Measurements from ENCODE around the gene PHB1. TPM values are rescaled to one million over a fixed set of nuclear protein-coding genes. Genes with fewer than 3 reads are reported as not detected.
A peak's percentile ranks its signal among the peaks of the same experiment; 100 is the strongest.

PHB1 gene
- 168 and 169 TPM in 2 replicates for total RNA-seq
- long read RNA-seq, transcript PHB-201 (7 exons, 1,832 nt) = major isoform, 426 of 470 reads
- long read RNA-seq, transcript PHB-214 (8 exons, 1,952 nt) = minor isoform, 5 of 470 reads
- long read RNA-seq, transcript PHB-215 (7 exons, 1,908 nt) = minor isoform, 10 of 470 reads
- long read RNA-seq, partial matches to known transcripts = 12 of 470 reads
- long read RNA-seq, other reads (novel, unspliced or antisense) = 14 of 470 reads

DNA sequence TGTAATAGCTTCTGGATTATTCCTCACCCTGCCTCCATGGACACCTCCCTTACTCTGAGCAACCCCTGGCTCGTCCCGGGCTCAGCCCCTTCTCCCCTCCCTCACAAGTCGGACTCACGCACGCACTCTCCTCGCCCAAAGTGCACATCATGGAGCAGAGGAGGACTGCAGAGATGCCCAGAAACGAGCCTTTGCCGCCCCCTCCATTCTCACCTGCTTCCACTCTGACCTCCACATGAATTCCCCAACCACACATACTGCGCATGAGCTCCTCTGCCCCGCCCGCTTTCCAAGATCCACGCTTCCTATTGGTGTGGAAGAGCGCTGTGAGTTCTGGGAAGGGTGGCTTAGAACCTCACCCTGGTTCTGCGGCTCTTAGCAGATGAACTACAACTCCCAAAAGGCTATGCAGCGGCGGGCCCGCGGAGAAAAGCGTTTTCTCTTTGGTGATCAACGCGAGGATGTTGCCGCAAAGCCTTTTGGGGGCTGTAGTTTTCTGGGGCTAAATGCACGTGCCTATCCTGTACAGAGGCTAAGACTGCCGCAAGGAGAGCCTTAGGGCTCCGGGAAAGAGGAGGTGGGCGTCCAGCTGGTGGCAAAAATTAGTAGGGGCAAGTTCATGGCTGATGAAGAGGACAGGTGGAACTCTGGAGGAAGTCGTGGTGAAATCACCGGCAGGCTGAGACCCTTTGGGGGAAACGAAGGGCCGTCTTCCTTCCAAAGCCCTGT, at the start of gene PHB1:
TSS of gene PHB1 (minus strand) at position 261 of the 729 bp plus-strand sequence. CDS start 1,618 bp downstream, outside the sequence.
- H3K4me3 Mint-ChIP-seq (ENCODE audit: low read depth) = peak within 1 kb of the TSS; percentile 99
- TF ChIP-seq, protein P1, sequence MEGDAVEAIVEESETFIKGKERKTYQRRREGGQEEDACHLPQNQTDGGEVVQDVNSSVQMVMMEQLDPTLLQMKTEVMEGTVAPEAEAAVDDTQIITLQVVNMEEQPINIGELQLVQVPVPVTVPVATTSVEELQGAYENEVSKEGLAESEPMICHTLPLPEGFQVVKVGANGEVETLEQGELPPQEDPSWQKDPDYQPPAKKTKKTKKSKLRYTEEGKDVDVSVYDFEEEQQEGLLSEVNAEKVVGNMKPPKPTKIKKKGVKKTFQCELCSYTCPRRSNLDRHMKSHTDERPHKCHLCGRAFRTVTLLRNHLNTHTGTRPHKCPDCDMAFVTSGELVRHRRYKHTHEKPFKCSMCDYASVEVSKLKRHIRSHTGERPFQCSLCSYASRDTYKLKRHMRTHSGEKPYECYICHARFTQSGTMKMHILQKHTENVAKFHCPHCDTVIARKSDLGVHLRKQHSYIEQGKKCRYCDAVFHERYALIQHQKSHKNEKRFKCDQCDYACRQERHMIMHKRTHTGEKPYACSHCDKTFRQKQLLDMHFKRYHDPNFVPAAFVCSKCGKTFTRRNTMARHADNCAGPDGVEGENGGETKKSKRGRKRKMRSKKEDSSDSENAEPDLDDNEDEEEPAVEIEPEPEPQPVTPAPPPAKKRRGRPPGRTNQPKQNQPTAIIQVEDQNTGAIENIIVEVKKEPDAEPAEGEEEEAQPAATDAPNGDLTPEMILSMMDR (IDR thresholded peaks at IDR 0.05; ENCODE audit: unreplicated experiment) = no peak
- peak; percentile 88 for DNase-seq (ENCODE audit: low spot score, unreplicated experiment)
- H3K27me3 Mint-ChIP-seq = no peaks in the 10 kb centered on the region
- peaks cover 4% of the 10 kb centered on the region for H3K36me3 Mint-ChIP-seq (ENCODE audit: insufficient read depth)
- peak within 1 kb of the TSS; percentile 94 for H3K27ac Mint-ChIP-seq
- peaks cover 6% of the 10 kb centered on the region for H3K9me3 Mint-ChIP-seq (ENCODE audit: low read depth)
- H3K4me1 Mint-ChIP-seq (ENCODE audit: low read depth) = peaks cover 10% of the 10 kb centered on the region

DNA sequence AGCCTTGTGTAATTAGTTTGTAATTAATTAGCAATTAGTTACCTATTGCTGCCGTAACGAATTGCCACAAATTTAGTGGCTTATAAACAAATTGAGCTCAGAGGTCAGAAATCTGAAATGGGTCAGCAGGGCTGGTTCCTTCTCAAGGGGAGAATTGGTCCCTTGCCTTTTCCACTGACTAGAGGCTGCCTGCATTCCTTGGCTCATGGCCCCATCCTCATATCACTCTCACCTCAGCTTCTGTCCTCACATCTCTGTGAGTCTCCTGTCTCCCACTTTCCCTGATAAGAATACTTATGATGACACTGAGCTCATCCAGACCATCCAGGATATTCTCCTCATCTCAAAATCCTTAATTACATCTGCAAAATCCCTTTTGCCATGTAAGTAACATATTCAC, 49.4 kb upstream of the PHB1 start:
- Mint-ChIP-seq H3K36me3 (ENCODE audit: insufficient read depth) (no peaks in the 10 kb centered on the region), H3K9me3 (ENCODE audit: low read depth) (peaks cover 5% of the 10 kb centered on the region), H3K27me3 (peaks cover 75% of the 10 kb centered on the region), H3K4me3 (ENCODE audit: low read depth) (no peak overlapping the region), H3K4me1 (ENCODE audit: low read depth) (no peaks in the 10 kb centered on the region), H3K27ac (no peak overlapping the region)
- TF ChIP-seq, protein P1 (IDR thresholded peaks at IDR 0.05; ENCODE audit: unreplicated experiment) = no peak
- no peak for DNase-seq (ENCODE audit: low spot score, unreplicated experiment)

DNA sequence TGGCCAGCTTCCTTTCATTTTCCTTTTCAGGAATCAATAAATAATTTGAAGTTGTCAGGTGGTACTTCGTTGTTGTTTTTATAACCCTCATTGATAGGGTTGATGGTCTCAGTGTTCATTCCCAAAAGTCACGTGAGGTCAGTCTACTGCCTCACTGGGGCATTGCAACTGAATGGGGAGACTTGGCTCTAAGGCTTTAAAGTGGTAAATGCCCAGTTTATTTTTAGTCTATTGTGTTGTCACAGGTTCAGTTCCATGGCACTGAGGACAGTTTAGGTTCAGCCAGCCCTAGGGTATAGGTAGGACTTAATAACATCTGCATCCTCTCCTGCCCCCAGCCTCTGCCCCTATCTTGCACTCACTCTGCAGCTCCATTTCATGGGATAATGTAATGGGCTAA, 46.9 kb upstream of the PHB1 start:
- H3K4me3 Mint-ChIP-seq (ENCODE audit: low read depth) = no peak overlapping the region
- H3K27me3 Mint-ChIP-seq = peaks cover 75% of the 10 kb centered on the region
- no peaks in the 10 kb centered on the region for H3K36me3 Mint-ChIP-seq (ENCODE audit: insufficient read depth)
- H3K27ac Mint-ChIP-seq = no peak overlapping the region
- TF ChIP-seq, protein P1 (IDR thresholded peaks at IDR 0.05; ENCODE audit: unreplicated experiment) = no peak
- peaks cover 5% of the 10 kb centered on the region for H3K9me3 Mint-ChIP-seq (ENCODE audit: low read depth)
- DNase-seq (ENCODE audit: low spot score, unreplicated experiment) = no peak
- H3K4me1 Mint-ChIP-seq (ENCODE audit: low read depth) = no peaks in the 10 kb centered on the region

DNA sequence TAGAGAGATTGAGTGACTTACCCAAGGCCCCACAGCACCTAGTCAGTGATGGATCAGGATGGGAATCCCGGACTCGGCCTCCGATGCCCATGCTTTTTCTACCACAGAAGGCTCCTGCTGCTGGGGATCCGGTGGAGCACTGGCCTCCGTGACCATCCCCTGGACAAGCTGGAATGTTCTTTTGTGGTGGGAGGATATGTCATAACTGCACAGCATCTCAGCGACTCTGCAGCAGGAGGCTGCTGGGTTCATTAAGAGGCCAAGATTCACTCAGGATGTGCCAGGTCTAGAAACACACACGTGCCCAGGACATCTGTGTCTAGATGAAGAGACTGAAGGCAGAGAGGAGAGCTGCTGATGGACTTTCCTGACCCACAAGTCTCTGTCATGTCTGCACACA, 45.7 kb upstream of the PHB1 start:
- Mint-ChIP-seq H3K27me3 (peaks cover 75% of the 10 kb centered on the region), H3K36me3 (ENCODE audit: insufficient read depth) (no peaks in the 10 kb centered on the region), H3K27ac (no peak overlapping the region), H3K9me3 (ENCODE audit: low read depth) (peaks cover 5% of the 10 kb centered on the region), H3K4me1 (ENCODE audit: low read depth) (no peaks in the 10 kb centered on the region), H3K4me3 (ENCODE audit: low read depth) (no peak overlapping the region)
- TF ChIP-seq, protein P1 (IDR thresholded peaks at IDR 0.05; ENCODE audit: unreplicated experiment) = no peak
- DNase-seq (ENCODE audit: low spot score, unreplicated experiment) = no peak

DNA sequence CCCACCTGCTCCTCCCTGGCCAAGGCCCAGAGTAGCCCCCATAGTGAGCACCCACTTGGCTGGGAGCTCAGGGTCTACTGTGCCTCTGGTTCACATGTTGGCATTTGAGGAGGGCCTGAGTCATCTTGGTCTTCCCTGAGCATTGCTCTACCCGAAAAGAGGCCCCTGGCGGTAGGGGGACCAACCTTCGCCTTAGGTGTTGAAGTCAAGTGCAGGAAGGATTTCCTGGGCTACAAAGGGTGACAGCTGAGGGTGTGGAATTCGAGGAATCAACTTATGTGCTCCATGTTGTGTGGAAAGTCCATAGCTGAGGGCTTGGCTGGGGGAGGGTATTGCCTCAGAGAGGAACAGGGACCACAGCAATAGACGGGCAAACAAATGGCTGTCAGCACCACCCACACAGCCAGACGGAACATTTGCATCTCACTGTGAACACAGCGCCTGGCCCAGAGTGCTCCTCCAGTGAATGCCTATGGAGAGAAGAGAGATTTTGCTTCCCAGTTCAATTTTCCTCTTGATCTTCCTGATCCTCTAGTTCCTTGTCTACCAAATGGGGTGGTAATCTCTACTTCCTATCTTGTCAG, 44.8 kb upstream of the PHB1 start:
- H3K36me3 Mint-ChIP-seq (ENCODE audit: insufficient read depth) = no peaks in the 10 kb centered on the region
- no peak for DNase-seq (ENCODE audit: low spot score, unreplicated experiment)
- H3K4me3 Mint-ChIP-seq (ENCODE audit: low read depth) = no peak overlapping the region
- H3K9me3 Mint-ChIP-seq (ENCODE audit: low read depth) = peaks cover 5% of the 10 kb centered on the region
- no peaks in the 10 kb centered on the region for H3K4me1 Mint-ChIP-seq (ENCODE audit: low read depth)
- peaks cover 72% of the 10 kb centered on the region for H3K27me3 Mint-ChIP-seq
- no peak overlapping the region for H3K27ac Mint-ChIP-seq
- TF ChIP-seq, protein P1 (IDR thresholded peaks at IDR 0.05; ENCODE audit: unreplicated experiment) = no peak

Data from progenitor cell of endocrine pancreas (in vitro differentiated cells).